ENCODE results near the gene KDM5A. TPM values are rescaled to one million over a fixed set of nuclear protein-coding genes. Genes with fewer than 3 reads are reported as not detected.
"Not testable (repeated sequence)": the region's sequence is repeated elsewhere in the genome, so short reads cannot be mapped to it uniquely, and the experiment has no call there.

KDM5A gene
- 74.0 TPM for total RNA-seq (2013)
- polyA plus RNA-seq (10 to 100 TPM; 12.2 to 31.4 (median 17.1) TPM), polyA minus RNA-seq (42.5 and 50.1 TPM in 2 replicates), total RNA-seq (168 to 335 (median 200) reads per million in 11 experiments)

- WGBS (ENCODE audit: insufficient coverage) = 4% methylated on average over 34 of the region's 53 CpGs
- no peak for TF ChIP-seq CTCF (IDR thresholded peaks at IDR 0.05)
- Mint-ChIP-seq H3K27me3 (ENCODE audit: low read depth in 3 of 3) (peaks cover 0 to 3% (median 0%) of the 10 kb centered on the region in 3 donors), H3K36me3 (peaks cover 14 to 17% of the 10 kb centered on the region in 2 donors), H3K27ac (peak within 1 kb of the TSS; percentile 95 to 100 (median 99)), H3K9me3 (peaks cover 0 to 4% (median 0%) of the 10 kb centered on the region in 7 donors), H3K4me1 (peaks cover 30% of the 10 kb centered on the region), H3K4me3 (peak within 1 kb of the TSS; percentile 93 to 99)
- Histone ChIP-seq H3K9me3 (replicated peaks in 1 of 2; ENCODE audit: control insufficient read depth in 1 of 2, insufficient read depth in 1 of 2, low read length in 2 of 2) (no peaks in the 10 kb centered on the region), H3K79me2 (ENCODE audit: insufficient read depth, low read length) (peaks cover 47% of the 10 kb centered on the region), H3K36me3 (replicated peaks in 1 of 2; ENCODE audit: control insufficient read depth in 1 of 2, insufficient read depth in 2 of 2, low read length in 2 of 2) (peaks cover 12 to 14% of the 10 kb centered on the region in 2 donors), H3K4me2 (replicated peaks; ENCODE audit: extremely low read depth, low read length, poor library complexity, severe bottlenecking) (peak within 1 kb of the TSS; percentile 78), H3K27me3 (ENCODE audit: control insufficient read depth in 2 of 2, insufficient read depth in 2 of 2, low read length in 2 of 2) (no peaks in the 10 kb centered on the region), H3K9ac (ENCODE audit: insufficient read depth, low read length, poor library complexity, severe bottlenecking) (peak within 1 kb of the TSS; percentile 93), H3K4me1 (ENCODE audit: control insufficient read depth in 1 of 2, insufficient read depth in 2 of 2, low read length in 2 of 2) (peaks cover 25 to 38% of the 10 kb centered on the region in 2 donors), H2AFZ (ENCODE audit: insufficient read depth, low read depth, low read length, poor library complexity, severe bottlenecking) (peak within 1 kb of the TSS; percentile 93), H4K20me1 (ENCODE audit: insufficient read depth, low read length) (peaks cover 38% of the 10 kb centered on the region), H3K27ac (ENCODE audit: low read depth in 1 of 2, low read length in 2 of 2) (peak within 1 kb of the TSS; percentile 92 to 98), H3K4me3 (replicated peaks in 1 of 3; ENCODE audit: low read depth in 2 of 3, low read length in 3 of 3) (peak within 1 kb of the TSS; percentile 86 to 97 (median 97))
- DNase-seq = peak; percentile 91 to 94 (median 93)
- intact Hi-C loops (cut with micrococcal nuclease) = loop anchor here in 1 of 2 donors (1.0 kb wide), 1 partner anchor 12 kb away; the partner anchor contains the start of gene CCDC77
These were observed at the start of gene KDM5A for GRCh38 chr12:389142-390096. TSS of gene KDM5A (minus strand) at chr12:389320. CDS start at chr12:389091, 229 bp downstream.

GRCh38 chr12:435737-436136 lies 46.6 kb upstream of the KDM5A start:
- intact Hi-C loops (cut with micrococcal nuclease); H3K27me3 ChIP-seq (ENCODE audit: control insufficient read depth in 2 of 2, insufficient read depth in 2 of 2, low read length in 2 of 2); DNase-seq; H3K4me2 ChIP-seq (replicated peaks; ENCODE audit: extremely low read depth, low read length, poor library complexity, severe bottlenecking); H3K9me3 ChIP-seq (replicated peaks in 1 of 2; ENCODE audit: control insufficient read depth in 1 of 2, insufficient read depth in 1 of 2, low read length in 2 of 2); H3K4me3 ChIP-seq (replicated peaks in 1 of 3; ENCODE audit: low read depth in 2 of 3, low read length in 3 of 3); H4K20me1 ChIP-seq (ENCODE audit: insufficient read depth, low read length); H3K4me1 ChIP-seq (ENCODE audit: control insufficient read depth in 1 of 2, insufficient read depth in 2 of 2, low read length in 2 of 2); H2AFZ ChIP-seq (ENCODE audit: insufficient read depth, low read depth, low read length, poor library complexity, severe bottlenecking); H3K9me3 Mint-ChIP-seq; H3K9ac ChIP-seq (ENCODE audit: insufficient read depth, low read length, poor library complexity, severe bottlenecking); H3K27ac Mint-ChIP-seq; H3K27me3 Mint-ChIP-seq (ENCODE audit: low read depth in 3 of 3); H3K27ac ChIP-seq (ENCODE audit: low read depth in 1 of 2, low read length in 2 of 2); H3K79me2 ChIP-seq (ENCODE audit: insufficient read depth, low read length); H3K4me3 Mint-ChIP-seq; H3K4me1 Mint-ChIP-seq: not testable (repeated sequence)
- peaks cover 57 to 95% of the 10 kb centered on the region in 2 donors for H3K36me3 ChIP-seq (replicated peaks in 1 of 2; ENCODE audit: control insufficient read depth in 1 of 2, insufficient read depth in 2 of 2, low read length in 2 of 2)
- no CpG with 5 or more reads among the region's 2 CpGs for WGBS (ENCODE audit: insufficient coverage)
- peaks cover 73 to 86% of the 10 kb centered on the region in 2 donors for H3K36me3 Mint-ChIP-seq

Data from CD14-positive monocyte (primary cell).